ACHN (cell line): ENCODE data around the gene UACA.

Experiments used
- DNase-seq: peaks from one replicate; pipeline ENCODE4 v3.0.0-alpha.2; 2015
- in situ Hi-C: cut with HindIII; loops from 2 replicates; pipeline ENCODE4 v1.10.0; 2017; ENCODE audit warnings: low sequenced_read_pairs, low pct_ligation_motif_present, low pct_unique_long_range_greater_than_20kb

Gene UACA

DNA sequence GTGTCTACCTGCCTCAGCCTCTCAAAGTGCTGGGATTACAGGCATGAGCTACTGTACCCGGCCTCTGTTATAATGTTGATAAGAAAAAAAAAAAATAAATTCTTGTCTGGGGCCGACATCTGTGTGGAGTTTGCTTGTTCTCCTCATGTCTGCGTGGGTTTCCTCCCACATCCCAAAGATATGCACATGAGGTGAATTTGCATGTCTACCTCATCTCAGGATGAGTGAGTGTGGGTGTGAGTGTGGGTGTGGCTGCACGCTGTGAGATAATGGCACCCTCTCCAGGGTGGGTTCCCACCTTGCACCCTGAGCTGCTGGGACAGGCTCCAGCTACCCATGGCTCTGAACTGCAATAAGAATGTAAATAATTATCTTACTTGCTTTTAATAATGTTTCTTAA, 25.9 kb upstream of the UACA start:
- peak; percentile 21 for DNase-seq
- in situ Hi-C loops, result no loop called here

DNA sequence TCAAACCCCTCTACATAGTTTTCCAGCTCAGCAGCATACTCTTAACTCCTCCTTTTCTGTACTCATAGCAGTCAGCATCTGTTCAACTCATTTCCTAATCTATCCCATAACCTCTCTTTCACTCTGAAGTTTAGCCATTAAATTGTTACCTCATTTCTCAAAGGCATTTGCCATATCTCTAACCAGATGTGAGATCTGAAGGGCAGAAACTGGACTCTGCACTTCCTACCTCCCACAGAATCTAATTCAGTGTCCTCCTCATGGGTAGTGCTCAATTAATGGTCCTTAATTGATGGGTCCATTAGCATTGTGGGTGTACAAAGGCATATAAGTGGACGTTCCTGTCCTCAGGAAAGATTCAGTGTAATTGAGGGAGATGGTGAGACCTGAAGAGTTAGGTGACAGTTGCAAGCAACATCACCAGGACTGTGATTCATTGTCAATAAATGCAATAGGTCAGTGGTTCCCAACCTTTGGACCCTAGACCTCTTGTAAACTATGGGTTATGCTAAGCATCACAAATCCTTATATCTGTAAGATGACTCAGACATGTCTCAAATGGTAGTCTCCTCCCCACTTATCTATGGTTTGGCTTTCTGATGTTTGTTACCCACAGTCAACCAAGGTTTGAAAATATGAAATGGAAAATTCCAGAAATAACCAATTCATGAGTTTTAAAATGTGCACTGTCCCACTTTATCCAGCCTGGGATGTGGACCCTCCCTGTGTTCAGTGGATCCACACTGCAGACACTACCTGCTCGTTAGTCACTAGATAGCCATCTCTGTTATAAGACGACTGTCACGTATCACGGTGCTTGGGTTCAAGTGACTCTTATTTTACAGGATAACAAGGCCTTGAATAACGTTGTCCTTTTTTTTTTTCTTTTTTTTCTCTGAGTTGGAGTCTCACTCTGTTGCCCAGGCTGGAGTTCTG, 25.0 kb upstream of the UACA start:
- peak; percentile 89 for DNase-seq
- in situ Hi-C loops, result no loop called here

DNA sequence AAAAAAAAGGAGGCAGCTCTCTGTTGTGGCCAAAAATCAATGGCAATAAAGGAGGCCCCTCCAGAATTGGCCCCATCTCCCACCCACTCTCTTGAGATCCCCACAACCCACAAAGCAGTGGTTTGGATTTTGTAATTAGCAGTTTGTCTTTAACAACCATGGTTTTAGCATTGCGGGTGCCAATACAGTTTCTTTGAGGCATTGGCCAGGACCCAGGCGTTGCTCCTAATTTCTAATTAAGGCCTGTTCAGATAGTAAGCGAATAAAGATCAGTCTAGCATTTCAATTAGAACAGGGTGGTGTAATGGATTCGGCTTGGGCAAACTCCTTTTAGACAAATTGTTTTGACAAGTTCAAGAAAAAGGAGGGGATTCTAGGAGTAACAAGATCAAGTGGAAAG, 23.6 kb upstream of the UACA start:
- in situ Hi-C loops, result no loop called here

DNA sequence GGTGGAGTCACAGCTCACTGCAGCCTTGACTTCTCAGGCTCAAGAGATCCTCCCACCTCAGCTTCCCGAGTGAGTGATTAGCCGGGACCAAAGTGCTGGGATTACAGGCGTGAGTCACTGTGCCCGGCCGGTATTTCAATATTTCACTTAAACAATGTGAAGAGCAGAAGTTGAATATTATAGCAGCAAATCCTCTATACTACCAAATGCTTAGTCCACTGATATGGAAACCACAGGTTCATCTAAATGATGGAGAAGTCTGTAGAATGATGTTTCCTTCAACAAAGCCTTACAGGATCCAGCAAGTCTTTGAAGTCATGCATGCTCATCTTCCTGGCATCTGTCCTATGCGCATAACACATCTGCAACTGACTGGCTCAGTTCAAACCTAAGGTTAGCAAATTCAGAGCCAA, 20.3 kb upstream of the UACA start:
- DNase-seq, result peak; percentile 84
- in situ Hi-C loops, result no loop called here

More for the DNA sequence above, 23.6 kb upstream of the UACA start:
- no peak for DNase-seq

DNA sequence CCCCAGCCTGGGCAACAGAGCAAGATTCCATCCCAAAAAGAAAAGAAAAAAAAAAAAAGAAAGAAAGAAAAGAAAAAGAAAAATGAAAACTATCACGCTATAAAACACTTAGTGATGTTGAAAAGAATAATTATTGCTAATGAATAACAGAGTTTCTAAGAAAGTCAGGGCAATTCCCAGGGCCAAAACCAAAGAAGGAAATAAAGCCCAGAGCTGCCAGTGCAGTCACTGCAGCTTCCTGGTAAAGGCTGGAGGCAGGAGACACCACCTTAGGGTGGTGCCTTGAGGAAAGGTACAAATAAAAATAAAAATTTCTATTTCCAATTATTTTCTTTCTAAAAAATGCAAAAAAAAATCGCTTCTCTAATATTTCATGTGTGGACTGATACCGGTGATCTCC, 19.7 kb upstream of the UACA start:
- in situ Hi-C loops, result no loop called here
- no peak for DNase-seq

DNA sequence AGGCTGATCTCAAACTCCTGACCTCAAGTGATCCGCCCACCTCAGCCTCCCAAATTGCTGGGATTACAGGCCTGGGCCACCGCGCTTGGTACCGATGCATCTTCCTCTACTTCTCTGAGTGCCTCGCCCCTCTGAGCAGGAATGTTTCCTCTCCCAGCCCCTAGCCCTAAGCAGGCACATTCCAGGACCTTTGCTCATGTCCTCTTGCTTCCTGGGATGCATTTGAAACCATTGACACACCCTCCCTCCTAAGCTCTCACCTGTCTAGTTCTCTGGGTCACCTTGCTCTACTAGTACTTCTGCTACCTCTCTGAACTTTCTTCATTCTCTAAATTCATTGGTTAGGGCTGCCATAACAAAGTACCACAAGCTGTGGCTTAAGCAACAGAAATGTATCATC, 17.9 kb upstream of the UACA start:
- DNase-seq, result no peak
- in situ Hi-C loops, result no loop called here

DNA sequence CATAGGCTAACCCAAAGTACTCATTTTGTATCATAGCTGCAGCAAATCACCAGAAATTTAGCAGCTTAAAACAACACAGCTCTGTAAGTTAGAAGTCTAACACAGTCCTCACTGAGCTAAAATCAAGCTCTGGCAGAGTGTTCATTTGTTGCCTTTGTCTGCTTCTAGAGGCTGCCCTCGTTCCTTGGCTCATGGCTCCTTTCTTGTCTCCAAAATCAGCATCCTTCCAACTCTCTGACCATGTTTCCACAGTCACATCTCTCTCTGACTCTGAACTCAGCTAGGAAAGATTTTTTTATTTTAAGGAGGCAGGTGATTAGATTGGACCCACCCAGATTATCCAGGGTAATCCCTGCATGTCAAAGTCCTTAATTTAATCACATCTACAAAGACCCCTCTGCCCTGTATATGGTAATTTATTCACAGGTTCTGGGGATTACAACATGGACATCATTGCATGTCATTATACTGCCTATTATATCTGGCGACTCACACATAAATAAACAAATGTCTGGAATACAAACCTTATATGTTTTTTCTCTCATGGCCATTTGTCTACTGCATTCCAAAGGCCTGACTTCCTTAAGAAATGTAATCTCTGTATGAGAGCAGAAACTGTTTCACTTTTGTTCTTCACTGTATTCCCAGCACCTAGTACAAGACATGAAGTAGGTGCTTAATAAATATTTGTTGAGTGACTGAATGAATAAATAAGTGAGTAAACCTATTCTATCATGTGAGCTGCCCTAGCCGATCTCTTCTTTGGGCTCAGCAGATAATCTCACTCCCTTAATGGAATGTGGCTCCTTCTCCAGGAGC, 15.1 kb upstream of the UACA start:
- no peak for DNase-seq
- in situ Hi-C loops, result no loop called here

DNA sequence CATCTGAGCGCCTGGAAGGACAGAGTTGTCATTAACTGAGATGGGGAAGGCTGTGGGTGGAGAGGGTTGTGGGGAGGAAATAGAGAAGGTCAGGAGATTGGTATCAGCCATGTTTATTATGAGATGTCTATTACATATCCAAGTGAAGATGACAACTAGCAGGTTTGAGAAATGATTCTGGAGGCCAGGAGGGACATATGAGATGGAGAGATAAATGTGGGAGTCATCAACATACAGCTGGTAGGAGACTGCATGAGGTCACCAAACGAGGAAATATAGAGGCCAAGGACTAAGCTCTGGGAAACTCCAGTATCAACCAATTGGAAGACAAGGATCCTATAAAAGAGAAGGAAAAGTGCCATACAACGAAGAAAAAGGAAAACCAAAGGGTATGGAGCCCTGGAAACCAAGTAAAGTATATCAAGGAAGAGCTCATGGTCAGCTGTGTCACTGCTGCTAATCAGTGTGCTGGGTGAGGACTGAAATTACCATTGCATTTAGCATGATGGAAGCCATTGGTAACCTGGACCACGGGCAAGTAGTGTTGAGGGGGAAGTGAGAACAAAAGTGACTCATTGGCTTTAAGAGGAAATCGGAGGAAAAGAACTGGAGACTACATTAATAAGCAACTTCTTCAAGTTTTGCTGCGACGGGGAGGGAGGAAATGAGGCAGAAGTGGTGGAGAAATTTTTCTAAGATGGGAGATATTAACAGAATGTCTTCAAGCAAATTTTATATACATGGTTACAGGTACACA, 14.0 kb upstream of the UACA start:
- in situ Hi-C loops, result no loop called here
- DNase-seq, result no peak

DNA sequence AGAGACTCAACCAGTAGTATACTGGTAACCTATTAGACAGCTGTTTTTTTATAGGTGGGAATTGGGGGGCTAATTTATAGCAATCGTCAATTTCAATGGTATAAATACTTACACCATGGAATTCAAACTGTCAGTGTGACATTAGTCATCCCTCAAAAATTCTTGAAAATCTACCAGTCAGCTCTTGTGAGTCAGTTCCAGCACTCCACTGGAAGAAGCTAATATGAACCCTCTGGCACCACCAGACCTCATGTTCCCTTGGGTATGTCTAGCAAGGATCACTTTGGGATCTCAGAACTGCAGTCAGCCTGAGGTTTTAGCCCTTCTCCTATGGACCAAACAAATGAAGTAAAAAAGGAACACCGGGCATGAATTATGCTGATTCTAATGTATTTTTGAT, 11.8 kb upstream of the UACA start:
- DNase-seq, result peak; percentile 73
- in situ Hi-C loops, result no loop called here

DNA sequence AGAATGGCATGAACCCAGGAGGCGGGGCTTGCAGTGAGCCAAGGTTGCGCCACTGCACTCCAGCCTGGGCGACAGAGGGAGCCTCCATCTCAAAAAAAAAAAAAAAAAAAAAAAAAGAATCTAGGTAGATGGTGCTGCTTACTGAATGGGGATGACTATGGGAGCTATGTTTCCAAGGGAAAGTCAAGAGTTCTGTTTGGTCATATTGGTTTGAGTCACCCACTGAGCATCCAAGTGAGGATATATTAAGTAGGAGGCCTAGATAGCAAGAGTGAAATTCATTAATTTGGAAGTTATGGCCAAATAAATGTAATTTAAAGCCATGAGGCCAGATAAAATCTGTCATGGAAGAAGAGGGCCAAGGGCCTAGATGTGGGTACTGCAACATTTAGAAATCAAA, 9.0 kb upstream of the UACA start:
- in situ Hi-C loops, result no loop called here
- no peak for DNase-seq

DNA sequence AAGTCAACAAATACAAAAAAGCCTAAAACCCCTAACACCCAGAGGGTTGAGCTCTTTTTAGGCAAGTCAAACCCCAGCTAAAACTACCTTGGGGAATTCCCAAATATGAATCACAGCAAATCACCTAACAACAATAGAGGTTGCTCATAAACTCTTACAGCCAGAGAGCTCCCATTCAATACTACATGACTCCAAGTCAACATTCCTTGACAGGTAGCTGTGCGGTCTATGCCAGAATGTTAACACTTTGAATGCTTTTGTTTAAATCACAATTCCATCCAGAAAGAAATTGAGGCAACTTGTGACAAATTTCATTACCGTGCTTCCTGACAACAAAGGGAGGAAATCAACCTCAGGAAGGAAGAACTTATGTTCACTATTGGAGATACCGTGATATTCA, 7.5 kb upstream of the UACA start:
- DNase-seq, result no peak
- in situ Hi-C loops, result no loop called here

DNA sequence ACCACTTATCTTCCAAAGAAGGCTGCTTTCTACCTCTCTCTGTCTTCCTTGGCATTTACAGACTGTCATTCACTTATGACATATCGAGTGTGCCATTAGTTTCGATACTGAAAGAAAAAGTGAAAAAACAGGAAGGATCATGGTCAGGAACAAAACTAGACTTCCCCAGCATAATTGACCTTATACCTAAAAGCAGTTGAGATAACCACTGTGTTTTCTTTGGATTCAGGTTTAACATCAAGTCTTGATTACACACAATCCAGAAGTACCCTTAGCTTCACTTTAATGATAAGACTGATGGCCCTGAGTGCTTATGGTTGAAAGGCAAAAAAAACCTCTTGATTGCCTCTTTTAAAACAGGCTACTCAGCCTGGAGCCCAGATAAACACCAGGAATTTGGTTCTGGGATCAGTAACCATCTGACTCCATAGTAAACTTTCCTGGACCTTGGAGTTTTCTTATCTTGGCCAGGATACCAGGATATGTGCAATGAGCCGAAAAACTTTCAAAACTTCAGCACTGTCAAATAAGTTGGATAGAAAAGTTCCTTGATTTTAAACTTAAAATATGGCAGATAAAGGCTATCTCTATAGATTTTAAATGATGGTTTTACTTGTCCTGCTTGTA, 5.0 kb upstream of the UACA start:
- in situ Hi-C loops, result no loop called here
- no peak for DNase-seq

DNA sequence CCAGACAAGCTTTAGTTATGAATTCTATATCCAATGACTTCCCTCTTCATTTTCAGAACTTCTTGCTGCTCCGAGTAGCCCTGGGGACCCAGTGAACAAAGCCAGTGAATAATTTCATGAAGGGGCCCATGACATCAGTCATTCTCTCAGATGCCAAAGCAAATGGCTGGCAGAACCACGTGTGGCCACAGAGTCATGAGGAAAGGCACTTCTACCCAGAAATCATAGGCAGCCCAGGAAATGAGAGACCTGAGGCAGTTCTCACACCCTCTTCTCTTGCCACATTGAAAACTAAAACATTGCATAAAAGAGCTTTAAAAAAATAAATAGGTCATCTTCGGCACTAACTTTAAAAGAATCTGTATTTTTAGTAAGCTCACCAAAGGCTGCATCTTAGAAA, 4.3 kb upstream of the UACA start:
- no peak for DNase-seq
- in situ Hi-C loops, result no loop called here

DNA sequence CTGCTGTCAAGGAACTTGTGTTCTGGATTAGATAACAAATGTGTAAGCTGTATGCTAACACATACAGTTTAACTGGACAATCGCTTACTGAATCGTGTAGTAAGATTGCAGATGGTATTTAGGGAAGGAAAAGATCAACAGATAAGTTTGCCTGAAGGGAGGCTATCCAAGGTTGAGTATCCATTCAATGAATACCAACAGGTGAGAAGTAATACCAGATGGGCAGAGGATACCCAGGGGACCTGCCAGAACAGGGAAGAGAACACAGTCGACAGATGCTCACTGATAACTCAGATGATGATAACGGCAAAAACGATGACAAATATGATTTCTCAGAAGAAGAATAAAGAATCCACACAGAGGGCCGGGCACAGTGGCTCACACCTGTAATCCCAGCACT, 3.2 kb upstream of the UACA start:
- DNase-seq, result no peak
- in situ Hi-C loops, result no loop called here

DNA sequence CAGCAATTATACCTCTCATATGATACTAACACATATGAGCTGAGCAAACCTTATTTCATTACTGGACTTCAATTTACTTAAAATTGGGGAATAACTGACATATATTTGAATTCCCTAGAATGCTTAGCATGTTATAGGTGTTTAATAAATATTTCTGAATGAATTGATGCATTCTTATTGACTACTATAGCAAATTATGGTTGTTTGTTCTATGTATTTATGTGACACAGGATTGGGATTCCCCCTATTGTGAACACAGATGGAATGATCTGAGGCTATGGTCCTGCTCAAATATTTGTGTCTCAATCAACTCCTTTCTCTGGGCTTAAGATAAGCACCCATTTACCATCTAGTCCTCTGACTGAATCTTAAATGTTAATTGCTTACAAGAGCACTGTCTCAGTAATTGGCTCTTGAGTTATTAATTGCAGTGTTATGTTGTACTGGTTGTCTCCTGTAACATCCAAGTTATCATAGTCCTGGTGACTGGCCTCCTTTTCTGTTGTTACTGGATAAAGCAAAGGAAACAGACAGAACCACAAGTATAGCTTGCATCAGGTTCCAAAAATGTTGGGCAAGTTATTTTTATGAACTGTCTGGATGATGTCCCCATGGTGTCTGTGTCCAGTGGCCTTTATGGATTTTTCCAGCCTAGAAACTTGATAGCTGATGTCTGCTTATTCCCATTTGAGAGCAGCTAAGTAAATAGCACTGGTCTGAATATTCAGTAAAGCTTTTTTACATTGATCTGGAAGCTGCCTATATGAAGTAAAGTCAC, 2.3 kb upstream of the UACA start:
- in situ Hi-C loops, result no loop called here
- no peak for DNase-seq

DNA sequence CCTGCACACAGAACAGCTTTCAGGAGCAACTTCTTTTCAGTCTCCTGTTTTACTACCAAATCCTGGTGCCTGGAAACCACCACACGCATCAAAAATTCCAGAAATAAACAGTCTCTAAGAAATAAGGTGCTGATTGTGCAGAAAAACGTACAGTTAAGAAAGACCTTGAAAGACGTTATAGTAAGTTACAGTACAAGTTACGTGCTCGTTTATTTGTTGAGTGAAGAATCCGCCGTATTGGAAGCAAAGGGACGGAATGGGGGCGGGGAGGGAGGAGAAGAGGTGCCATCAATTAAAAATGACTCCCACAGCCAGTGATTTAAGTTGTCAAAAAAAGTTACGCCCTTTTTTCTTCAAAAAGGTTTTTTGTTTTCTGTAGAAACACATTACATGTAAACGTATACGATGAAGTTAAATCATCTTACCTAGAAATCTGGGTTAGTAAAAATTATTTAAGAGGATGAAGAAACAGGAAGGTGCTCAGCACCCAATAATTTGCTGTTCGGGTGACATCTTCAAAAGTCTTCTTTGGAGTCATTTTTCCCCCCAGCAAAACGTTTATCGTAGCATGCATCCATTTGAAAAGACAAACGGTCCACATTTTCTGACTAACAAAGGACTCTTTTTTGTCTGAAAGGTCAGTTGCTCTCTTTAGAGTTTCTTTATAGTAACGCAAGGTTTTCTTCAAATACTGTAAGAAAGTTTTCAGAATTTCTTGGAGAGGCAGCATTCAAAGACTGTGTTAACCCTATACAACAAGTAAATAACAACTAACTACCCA, 782 bp upstream of the UACA start:
- in situ Hi-C loops, result no loop called here
- no peak for DNase-seq

DNA sequence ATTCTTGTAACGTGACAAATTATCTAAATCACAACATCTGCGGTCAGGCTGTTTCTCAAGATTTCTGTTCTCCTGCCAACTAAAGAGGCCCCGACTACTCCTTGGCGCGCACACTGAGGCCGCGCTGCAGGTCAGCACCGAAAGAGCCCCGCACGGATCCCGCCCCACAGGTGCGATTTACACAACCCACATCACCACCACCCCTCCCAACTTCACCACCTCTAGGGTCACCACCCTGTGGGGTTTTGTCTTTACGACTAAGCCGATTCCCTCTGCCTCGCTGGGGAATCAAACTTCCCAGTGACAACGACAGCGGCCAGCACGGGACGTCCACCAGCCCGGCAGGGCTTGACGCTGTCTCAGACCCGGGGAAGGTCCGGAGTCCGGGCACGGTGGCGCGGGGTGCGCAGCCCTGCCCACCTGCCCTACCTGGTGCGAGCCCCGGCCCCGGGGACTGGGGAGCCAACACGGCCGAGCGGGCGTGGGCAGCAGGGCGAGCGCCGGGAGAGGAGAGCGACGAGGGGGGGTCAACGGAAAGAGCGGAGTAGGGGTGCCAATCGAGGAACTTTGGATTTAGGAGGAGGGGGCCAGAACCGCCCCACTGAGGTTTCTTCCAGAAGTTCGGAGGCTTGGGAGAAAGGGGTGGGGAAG, 764 bp downstream of the UACA start:
- in situ Hi-C loops, result no loop called here
- DNase-seq, result peak; percentile 61
